ENCODE data around the gene ZBTB42.

ZBTB42 gene

GRCh38 chr14:104800771-104801519, at the start of gene ZBTB42:
Gene ZBTB42 (plus strand): TSS chr14:104801101. CDS start chr14:104801198, 97 bp downstream.
- DNase-seq (ENCODE audit: low read depth), result no peak

DNA sequence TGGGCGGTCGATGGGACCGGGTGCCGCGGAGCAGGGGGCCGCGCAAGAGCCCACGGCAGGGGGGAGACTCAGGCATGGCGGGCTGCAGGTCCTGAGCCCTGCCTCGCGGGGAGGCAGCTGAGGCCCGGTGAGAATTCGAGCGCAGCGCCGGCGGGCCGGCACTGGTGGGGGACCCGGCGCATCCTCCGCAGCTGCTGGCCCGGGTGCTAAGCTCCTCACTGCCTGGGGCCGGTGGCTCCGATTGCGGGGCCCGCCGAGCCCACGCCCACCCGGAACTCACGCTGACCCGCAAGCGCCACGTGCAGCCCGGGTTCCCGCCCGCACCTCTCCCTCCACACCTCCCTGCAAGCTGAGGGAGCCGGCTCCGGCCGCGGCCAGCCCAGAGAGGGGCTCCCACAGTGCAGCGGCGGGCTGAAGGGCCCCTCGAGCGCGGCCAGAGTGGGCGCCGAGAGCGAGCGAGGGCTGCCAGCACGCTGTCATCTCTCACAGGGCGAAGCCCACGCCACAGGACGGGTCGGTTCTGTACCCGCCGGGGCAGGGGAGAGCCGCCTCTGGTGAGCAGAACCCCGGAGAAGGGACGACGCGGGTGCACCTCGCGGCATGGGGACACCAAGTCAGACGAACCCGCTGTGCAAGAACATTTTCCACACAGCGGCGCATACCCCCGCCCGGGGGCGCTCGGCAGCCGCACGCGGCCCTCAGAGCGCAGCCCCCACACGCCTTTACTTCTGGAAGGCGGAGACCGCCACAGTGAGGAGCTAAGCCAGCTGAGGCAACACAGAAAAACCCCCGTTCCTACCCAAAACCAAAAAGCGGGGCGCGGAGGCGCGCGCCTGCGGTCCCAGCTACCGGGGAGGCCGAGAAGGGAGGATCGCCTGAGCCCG, 49.1 kb upstream of the ZBTB42 start:
- DNase-seq (ENCODE audit: low read depth), result no peak

DNA sequence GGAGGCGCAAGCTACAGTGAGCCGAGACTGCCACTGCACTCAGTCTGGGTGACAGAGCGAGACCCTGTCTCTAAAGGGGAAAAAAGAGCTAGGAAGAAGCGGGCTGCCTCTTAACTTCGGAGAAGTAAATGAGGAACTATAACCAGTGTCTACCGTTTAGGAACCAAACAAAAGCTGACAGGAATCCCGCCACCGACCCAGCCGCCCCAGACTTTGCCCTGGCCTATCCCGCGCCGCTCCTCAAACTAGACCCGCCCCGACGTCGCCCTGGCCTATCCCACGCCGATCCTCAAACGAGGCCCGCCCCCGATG, 48.5 kb upstream of the ZBTB42 start:
- DNase-seq (ENCODE audit: low read depth), result no peak

- peak; percentile 98 for DNase-seq (ENCODE audit: low read depth)
Observed at GRCh38 chr14:104752735-104753527, 48.0 kb upstream of the ZBTB42 start, which contains the start of gene SIVA1. Gene SIVA1 (plus strand): TSS chr14:104753147. CDS start chr14:104753202, 55 bp downstream.

DNA sequence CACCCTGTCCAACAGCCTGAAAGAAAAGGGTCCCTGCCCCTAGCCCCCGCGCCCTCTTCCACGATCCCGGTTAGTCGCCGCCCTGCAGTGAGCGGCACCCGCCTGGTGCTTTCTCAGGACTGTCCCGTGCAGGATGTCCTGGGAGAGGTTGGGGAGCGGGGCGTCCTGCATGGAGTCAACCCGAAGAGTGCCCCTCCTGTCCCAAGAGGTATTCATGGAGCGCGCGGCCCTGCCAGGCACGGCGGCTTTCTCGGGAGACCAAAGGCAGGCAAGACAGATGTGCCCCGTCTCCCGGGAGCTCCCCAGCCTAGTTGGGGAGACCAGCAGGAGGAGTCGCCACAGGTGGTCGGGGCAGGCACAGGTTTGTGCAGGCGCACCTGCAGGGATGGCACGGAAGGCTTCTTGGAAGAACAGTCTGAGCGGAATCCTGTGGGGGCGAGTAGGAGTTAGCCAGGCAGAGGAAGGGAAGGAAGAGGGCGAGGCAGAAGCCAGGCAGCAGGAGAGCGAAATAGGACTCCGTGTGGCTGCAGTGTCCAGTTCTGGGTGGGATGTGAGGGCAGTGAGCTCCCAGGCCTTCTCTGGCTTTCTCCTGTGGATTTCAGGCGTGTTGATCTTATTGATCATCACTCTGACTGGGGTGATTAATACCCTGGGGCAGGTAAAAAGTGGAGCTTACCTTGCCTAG, 47.2 kb upstream of the ZBTB42 start:
- no peak for DNase-seq (ENCODE audit: low read depth)

DNA sequence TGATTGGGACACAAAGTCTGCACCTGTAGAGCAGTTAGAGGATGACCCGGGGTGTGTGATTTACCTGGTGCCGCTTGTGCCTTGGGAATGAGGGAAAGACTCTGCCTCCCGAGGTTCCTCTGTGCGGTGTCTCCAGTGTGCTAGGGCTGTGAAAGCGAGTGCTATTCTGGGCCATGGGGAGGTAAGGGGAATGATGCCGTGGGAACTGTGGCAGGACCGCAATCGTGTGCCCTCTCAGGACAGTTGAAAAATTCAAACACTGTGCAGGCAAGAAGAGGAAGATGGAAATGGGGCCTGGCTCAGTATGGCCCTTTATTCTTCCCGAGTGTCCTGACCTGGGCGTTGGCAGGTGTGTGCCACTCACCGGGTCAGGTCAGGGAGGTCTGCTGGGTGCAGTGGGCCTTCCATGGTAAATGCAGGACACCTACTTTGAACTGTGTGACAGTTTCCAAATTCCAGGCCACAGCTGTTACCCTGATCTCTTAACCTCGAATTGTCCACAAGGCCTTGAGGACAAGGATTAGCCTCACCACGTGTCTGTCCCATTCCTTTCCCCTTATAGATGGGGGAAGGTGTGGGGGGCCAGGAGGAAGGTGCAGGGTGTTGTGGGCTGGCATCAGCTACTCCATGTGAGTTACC, 46.6 kb upstream of the ZBTB42 start:
- DNase-seq (ENCODE audit: low read depth), result no peak

DNA sequence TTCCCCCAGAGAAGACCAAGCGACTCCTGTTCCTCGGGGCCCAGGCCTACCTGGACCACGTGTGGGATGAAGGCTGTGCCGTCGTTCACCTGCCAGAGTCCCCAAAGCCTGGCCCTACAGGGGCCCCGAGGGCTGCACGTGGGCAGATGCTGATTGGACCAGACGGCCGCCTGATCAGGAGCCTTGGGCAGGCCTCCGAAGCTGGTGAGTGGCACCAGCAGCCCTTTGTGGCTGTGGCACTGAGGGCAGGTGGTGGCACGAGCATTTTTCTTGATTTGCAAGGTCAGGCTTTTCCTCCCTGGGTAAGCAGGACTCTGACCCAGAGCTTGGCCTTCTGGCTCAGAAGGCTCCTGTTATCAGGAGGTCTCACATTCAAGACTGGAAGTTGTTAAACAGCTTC, 45.3 kb upstream of the ZBTB42 start:
- DNase-seq (ENCODE audit: low read depth), result no peak

GRCh38 chr14:104756477-104757237, 44.2 kb upstream of the ZBTB42 start:
- DNase-seq (ENCODE audit: low read depth), result no peak

DNA sequence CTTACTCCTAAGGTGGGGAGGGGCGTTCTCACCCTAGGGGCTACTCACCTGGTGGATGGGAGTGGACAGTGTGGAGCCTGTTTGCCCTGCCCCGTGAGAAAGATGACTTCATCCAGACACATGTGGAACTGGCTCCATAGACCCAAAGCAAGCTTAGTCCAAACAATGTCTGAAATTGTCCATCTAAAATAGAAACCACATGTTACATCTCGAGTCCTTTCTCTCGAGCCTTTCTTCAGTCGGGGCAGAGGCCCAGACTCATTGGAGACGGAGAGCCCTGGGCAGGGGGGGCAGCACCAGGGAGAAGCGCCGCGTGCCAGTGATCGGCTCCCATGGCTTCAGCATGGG, 43.7 kb upstream of the ZBTB42 start:
- DNase-seq (ENCODE audit: low read depth), result no peak

DNA sequence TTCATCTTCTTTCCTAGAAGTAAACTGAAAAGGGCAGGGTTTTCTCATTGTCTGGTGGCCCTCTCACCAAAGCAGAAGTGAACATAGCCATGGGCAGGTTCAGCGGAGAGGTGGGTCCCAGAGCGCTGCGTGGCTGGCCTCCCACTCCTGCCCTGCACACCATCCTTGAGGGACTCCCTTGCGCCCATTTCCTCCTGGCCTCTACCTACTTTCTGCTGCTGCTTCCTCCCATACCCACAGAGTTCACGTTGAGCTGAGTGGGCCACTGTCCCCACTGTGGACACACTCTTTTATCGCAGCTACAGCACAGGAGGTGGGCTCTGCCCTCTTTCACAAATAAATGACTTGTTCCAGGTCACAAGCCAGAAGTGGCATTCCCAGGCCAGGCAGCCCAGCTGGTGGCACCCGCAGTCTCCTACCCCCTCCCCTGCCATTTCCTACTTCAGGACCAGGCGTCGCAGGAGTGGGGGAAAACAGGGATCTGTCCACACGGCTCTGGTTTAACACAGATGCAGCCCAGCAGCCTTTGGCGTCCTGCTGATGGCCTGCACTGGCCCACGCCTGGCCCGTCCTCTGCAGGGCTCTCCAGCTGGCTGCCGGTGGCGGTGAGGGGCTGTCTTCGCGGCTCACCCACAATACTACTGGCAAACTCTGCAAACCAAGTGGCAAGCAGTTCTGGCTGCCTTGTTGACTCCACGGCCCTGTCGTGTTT, 43.1 kb upstream of the ZBTB42 start:
- DNase-seq (ENCODE audit: low read depth), result no peak

DNA sequence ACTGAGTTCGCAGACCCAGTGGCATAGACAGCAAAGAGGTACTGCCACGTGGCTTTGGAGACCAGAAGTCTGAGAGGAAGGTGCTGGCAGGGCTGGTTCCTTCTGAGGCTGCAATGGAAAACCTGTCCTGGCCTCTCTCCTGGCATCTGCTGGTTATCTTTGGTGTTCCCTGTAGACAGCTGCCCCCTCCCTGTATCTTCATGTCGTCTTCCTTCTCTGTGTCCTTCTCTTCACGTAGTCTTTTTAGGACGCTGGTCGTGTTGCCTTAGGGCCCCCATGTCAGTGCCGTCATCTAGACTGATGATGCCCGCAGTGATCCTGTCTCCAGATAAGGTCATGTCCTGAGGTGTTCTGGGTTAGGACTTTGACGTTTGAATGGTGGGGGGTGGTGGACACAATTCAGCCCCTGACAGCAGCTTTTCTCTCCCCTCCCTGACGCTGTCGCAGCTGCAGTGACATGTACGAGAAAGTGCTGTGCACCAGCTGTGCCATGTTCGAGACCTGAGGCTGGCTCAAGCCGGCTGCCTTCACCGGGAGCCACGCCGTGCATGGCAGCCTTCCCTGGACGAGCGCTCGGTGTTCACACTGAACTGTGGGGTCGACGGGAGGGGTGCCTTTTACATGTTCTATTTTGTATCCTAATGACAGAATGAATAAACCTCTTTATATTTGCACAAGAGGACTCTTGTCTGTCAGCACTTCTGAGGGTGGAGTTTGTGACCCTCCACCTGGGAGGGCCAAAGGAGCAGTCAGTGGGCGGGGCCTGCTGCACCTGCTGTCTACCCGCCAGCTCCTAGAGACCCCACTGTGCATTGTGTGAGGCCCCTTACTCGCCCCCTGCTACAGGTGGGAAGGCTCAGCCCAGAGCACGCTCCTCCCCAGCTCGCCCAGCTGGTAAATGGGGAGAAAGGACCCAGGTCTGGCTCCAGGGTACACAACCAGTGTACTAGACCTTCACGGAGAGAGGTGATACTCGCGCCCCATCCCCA, 41.6 kb upstream of the ZBTB42 start:
- no peak for DNase-seq (ENCODE audit: low read depth)

GRCh38 chr14:104765517-104765916, 35.4 kb upstream of the ZBTB42 start:
- DNase-seq (ENCODE audit: low read depth), result no peak

DNA sequence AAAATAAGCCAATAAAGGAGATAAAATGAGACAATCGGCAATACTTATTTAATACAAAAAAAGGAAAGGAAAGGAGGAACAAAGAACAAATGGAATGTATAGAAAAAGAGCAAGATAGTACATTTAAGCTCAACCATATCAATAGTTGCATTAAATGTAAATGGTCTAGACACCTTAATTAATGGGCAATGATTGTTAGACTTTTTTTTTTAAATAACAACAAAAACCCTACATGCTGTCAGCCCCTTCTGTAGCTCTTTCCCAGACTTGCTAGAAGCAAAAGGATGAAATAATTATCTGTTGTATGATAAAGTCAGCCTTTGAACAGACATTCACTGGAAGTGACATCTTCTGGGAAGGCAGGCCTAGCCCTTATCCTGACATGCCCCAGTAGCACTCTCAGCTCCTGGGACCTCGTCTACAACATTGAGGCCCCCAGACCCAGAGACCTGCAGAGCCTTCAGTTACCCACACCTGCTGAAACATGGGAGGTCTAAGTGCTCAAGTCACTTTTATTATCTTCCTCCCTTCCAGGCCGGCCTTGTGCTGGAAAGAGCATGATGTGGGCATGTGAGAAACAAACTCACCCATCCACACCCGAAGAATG, 34.5 kb upstream of the ZBTB42 start:
- DNase-seq (ENCODE audit: low read depth), result no peak

DNA sequence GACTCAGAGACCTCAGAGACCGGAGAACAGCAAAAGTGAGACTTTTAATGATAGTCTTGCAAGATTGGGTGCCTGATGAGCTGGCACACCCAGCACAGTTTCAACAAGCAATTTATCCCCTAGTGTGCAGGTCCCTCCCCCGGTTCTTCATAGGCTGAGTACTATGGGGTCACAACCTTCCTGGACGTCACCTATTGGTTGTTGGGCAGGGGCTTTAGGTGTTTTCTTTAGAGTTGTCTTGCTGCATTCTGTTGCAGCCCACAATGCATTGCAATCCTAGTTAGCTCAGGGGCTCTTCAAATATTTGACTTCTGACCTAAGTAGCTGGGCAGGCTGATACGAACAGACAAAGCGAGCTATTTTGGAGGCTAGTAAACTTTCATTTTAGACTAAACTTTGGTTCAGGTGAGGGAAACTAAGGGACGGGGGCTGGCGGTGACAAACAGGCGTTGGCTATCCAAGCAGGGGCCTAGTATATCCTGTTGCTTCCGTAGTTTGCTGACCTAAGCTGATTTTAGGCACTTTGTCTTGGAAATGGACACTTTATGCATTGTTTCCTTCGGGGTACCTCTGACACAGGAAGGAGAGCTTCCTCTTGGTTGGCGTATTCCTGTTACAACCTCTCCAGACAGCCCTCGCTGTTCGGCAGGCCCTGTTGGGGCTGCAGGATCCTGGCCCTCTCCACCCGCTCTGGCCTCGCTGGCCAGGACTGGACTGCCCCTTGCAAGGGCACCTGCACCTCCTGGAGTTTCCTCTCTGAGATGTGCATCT, 33.9 kb upstream of the ZBTB42 start:
- DNase-seq (ENCODE audit: low read depth), result no peak

- DNase-seq (ENCODE audit: low read depth), result no peak
Observed at GRCh38 chr14:104767634-104767918, 33.3 kb upstream of the ZBTB42 start.

GRCh38 chr14:104768437-104769323, 32.2 kb upstream of the ZBTB42 start:
- DNase-seq (ENCODE audit: low read depth), result peak; percentile 68

All from fibroblast of the conjunctiva (primary cell).